K562 (cell line): ENCODE results near the gene SLC6A7. TPM values are rescaled to one million over a fixed set of nuclear protein-coding genes. Genes with fewer than 3 reads are reported as not detected.

Experiments used
- ATAC-seq: fragments of 200-7000 bp; cut with Tn5 transposase; 3 replicates; pipeline ENCODE4 v1.9.1; 2020; ENCODE audit warnings: moderate library complexity
- BruUV-seq: library from RNA; stranded (reverse); fragments of 400-500 nt; replicated peaks from 2 replicates; lab custom pipeline; 2021; lab: Mats Ljungman, UMichigan
- CTCF ChIA-PET: fragments of 300-600 bp; formaldehyde crosslinking; extraction: SDS; loops from one replicate; lab custom pipeline; 2021; ENCODE audit warnings: low intra/inter-chr PET ratio; lab: Yijun Ruan, JAX
- POLR2A ChIA-PET: fragments of 300-600, 350-650 bp; sonication (Branson Sonifier 250); formaldehyde crosslinking; extraction: SDS; loops from one replicate; lab custom pipeline; 2021; ENCODE audit warnings: antibody characterized with exemption, inconsistent platforms; lab: Yijun Ruan, JAX
- DNase-seq, 4 experiments: peaks; one replicate each; pipeline versions ENCODE4 v3.0.0 to v3.0.0-alpha.2; 2011 to 2018; ENCODE audit warnings: low spot score in 3 of 4, mixed read lengths in 3 of 4; ENCODE audit errors: extremely low read depth in 1 of 4
- FAIRE-seq: peaks from 2 replicates; lab custom pipeline; 2011; peaks lifted over from hg19 to GRCh38; lab: Jason Lieb, UNC
- H2AFZ ChIP-seq: 2 replicates; pipeline ENCODE4 v1.6.0; 2011; ENCODE audit warnings: low read depth, low read length, control low read depth, inconsistent platforms
- H3K27ac ChIP-seq: fragments of 200-600 bp; 3 replicates; pipeline ENCODE4 v1.8.0; 2011; ENCODE audit warnings: low read depth, mild to moderate bottlenecking, control low read depth, inconsistent platforms, low read length, moderate library complexity, mixed read lengths; ENCODE audit errors: extremely low read depth
- H3K27me3 ChIP-seq, 2 experiments: fragments of 300-600 bp in 1 of 2; 2 replicates in 1 of 2; 3 replicates in 1 of 2; pipeline versions ENCODE4 v1.6.0 to v1.8.0; 2011; ENCODE audit warnings: inconsistent platforms in 2 of 2, low read length in 2 of 2, mild to moderate bottlenecking in 1 of 2, mixed read lengths in 1 of 2, moderate library complexity in 1 of 2; ENCODE audit not compliant: control insufficient read depth in 2 of 2, insufficient read depth in 2 of 2
- H3K36me3 ChIP-seq: fragments of 300-600 bp; 3 replicates; pipeline ENCODE4 v1.8.0; 2011; ENCODE audit warnings: mild to moderate bottlenecking, low read length, inconsistent platforms; ENCODE audit not compliant: control insufficient read depth, insufficient read depth
- H3K4me1 ChIP-seq, 2 experiments: fragments of 200-600 bp in 1 of 2; replicated peaks in 1 of 2; 2 replicates in 1 of 2; 3 replicates in 1 of 2; pipeline versions ENCODE4 v1.5.1 to v1.8.0; 2011; ENCODE audit warnings: inconsistent platforms in 2 of 2, low read length in 2 of 2, mild to moderate bottlenecking in 1 of 2, mixed read lengths in 1 of 2, moderate library complexity in 1 of 2; ENCODE audit not compliant: control insufficient read depth in 2 of 2, insufficient read depth in 2 of 2
- H3K4me2 ChIP-seq: 2 replicates; pipeline ENCODE4 v1.6.1; 2011; ENCODE audit warnings: low read length, control low read depth, inconsistent platforms, mixed read lengths; ENCODE audit not compliant: insufficient read depth
- H3K4me3 ChIP-seq: fragments of 200-600 bp; sonication (generic), shearing (Covaris generic); 2 replicates; pipeline ENCODE4 v1.5.1; 2016; ENCODE audit warnings: control low read depth, inconsistent platforms
- H3K79me2 ChIP-seq: fragments of 200-600 bp; 3 replicates; pipeline ENCODE4 v1.8.0; 2011; ENCODE audit warnings: low read length, inconsistent platforms; ENCODE audit not compliant: control insufficient read depth, insufficient read depth
- H3K9ac ChIP-seq, 2 experiments: 2 replicates each; pipeline versions ENCODE4 v1.6.0 to v1.6.1; 2011; ENCODE audit warnings: low read depth in 2 of 2, low read length in 2 of 2, control low read depth in 1 of 2, inconsistent platforms in 1 of 2, mild to moderate bottlenecking in 1 of 2, mixed read lengths in 1 of 2; ENCODE audit not compliant: insufficient read depth in 1 of 2
- H3K9me1 ChIP-seq: one replicate; pipeline ENCODE4 v1.6.0; 2011; ENCODE audit warnings: inconsistent platforms, mild to moderate bottlenecking, low read length, moderate library complexity; ENCODE audit not compliant: control insufficient read depth, insufficient read depth
- H3K9me3 ChIP-seq: replicated peaks from 2 replicates; pipeline ENCODE4 v1.5.1; 2011; ENCODE audit warnings: low read depth, low read length, inconsistent platforms; ENCODE audit not compliant: control insufficient read depth, insufficient read depth
- H4K20me1 ChIP-seq: replicated peaks from 2 replicates; pipeline ENCODE4 v1.6.1; 2011; ENCODE audit warnings: low read length, inconsistent platforms, mixed read lengths; ENCODE audit not compliant: control insufficient read depth, insufficient read depth
- AFF1 ChIP-seq, 2 experiments: fragments of 450-650 bp; IDR thresholded peaks; 2 replicates each; pipeline ENCODE4 v1.6.1; 2018; ENCODE audit warnings: mild to moderate bottlenecking in 2 of 2, low read depth in 1 of 2; ENCODE audit not compliant: partially characterized antibody in 2 of 2
- ESRRB ChIP-seq: fragments of 250-450 bp; sonication (Bioruptor Pico); IDR thresholded peaks from 2 replicates; pipeline ENCODE4 v1.5.0; 2020; ENCODE audit warnings: mild to moderate bottlenecking, moderate library complexity, borderline replicate concordance
- POLR2A ChIP-seq: fragments of 450-650 bp; conservative IDR thresholded peaks from 2 replicates; pipeline ENCODE4 v1.6.1; 2016
- SETDB1 ChIP-seq: IDR thresholded peaks from one replicate; pipeline ENCODE4 v1.6.1; 2012; ENCODE audit warnings: low read length, control low read depth, inconsistent platforms
- STAG1 ChIP-seq: sonication (generic); formaldehyde crosslinking; IDR thresholded peaks from 2 replicates; pipeline ENCODE4 v1.5.0; 2020; ENCODE audit warnings: missing genetic modification reagents, borderline replicate concordance
- ZNF174 ChIP-seq: fragments of 250-450 bp; sonication (Bioruptor Pico); IDR thresholded peaks from 2 replicates; pipeline ENCODE4 v1.4.0; 2020; ENCODE audit warnings: mild to moderate bottlenecking
- WGBS: fragments of 100-300 bp; shearing (Covaris generic); methylation state at CpG from one replicate; pipeline ENCODE4 v1.1.6; 2016; ENCODE audit warnings: low coverage, mixed read lengths; ENCODE audit not compliant: insufficient coverage; ENCODE audit errors: missing lambda C conversion rate; 5-methylcytosine and 5-hydroxymethylcytosine counted together
- in situ Hi-C: fragments of 300-500 bp; cut with MboI; formaldehyde crosslinking; loops from 4 replicates; pipeline ENCODE4 v1.15.0; 2018; ENCODE audit warnings: inconsistent platforms, mixed read lengths
- intact Hi-C: fragments of 100-400 bp; cut with micrococcal nuclease; formaldehyde crosslinking; loops from 2 replicates; pipeline ENCODE4 v1.14.2; 2022
- polyA plus RNA-seq, 8 experiments: library from polyadenylated mRNA; depleted of rRNA in 4 of 8; stranded (reverse) in 5 of 8; unstranded in 3 of 8; fragments of >200 nt; fragmentation: Nextera tagmentation in 2 of 8; fragmentation: Illumina TruSeq in 1 of 8; extraction: Ambion mirVana in 2 of 8; extraction: Trizol in 1 of 8; gene quantifications; 2 replicates each; pipeline versions ENCODE4 v1.2.1 to v1.2.3, GENCODE V29; 2011 to 2014; ENCODE audit warnings: inconsistent platforms in 1 of 8, missing spikeins in 1 of 8
- total RNA-seq, 7 experiments: library from RNA; depleted of rRNA in 6 of 7; stranded (reverse); fragments of >200 nt in 6 of 7; fragmentation: Illumina TruSeq in 2 of 7; extraction: Trizol in 2 of 7; gene quantifications; 2 replicates each; pipeline versions ENCODE4 v1.2.1 to v1.2.3, GENCODE V29; 2011 to 2021; ENCODE audit warnings: low replicate concordance in 1 of 7

The SLC6A7 gene
- total and polyA plus RNA-seq, 9 of the 15 experiments (the other 6 are each of a cell fraction or from before 2014, with no cell fraction given): not detected

GRCh38 chr5:150148117-150148927 lies 41.5 kb upstream of the SLC6A7 start:
- no peak for DNase-seq
- Histone ChIP-seq H3K27ac (no peak overlapping the region), H3K4me1 (peaks cover 19 to 22% of the 10 kb centered on the region in 2 experiments), H3K9me3 (no peaks in the 10 kb centered on the region), H3K36me3 (no peaks in the 10 kb centered on the region)
- WGBS: 20% methylated on average over 11 of the region's 11 CpGs
- no peak for FAIRE-seq
- in situ Hi-C loops: no loop called here
- TF ChIP-seq POLR2A (no peak), STAG1 (CRISPR knock-in tag) (no peak), ESRRB (CRISPR knock-in tag) (no peak), SETDB1 (no peak), AFF1 (IDR thresholded peaks at IDR 0.05; ENCODE audit: low read depth in 1 of 2, partially characterized antibody in 2 of 2) (no peak), ZNF174 (CRISPR knock-in tag) (no peak)
- TF ChIP-seq, all 486 proteins: peak for 0
- Histone ChIP-seq H3K27me3 (peaks cover 12 to 30% of the 10 kb centered on the region in 2 experiments; a peak in 4 of 5 replicates), H3K79me2 (no peaks in the 10 kb centered on the region), H4K20me1 (peaks cover 7% of the 10 kb centered on the region; the same call in 1 of the 2 replicates), H3K9ac (no peak overlapping the region), H3K9me1 (no peaks in the 10 kb centered on the region), H3K4me3 (no peak overlapping the region), H3K4me2 (no peak overlapping the region), H2AFZ (no peak overlapping the region)
- ChIA-PET CTCF (no interaction called here), POLR2A (no interaction called here)
- intact Hi-C loops: no loop called here
- BruUV-seq: no TSS peak
- no peak for ATAC-seq
